H1 (cell line): ENCODE measurements around the gene POP7. TPM values are rescaled to one million over a fixed set of nuclear protein-coding genes. Genes with fewer than 3 reads are reported as not detected.

Source experiments
- CHD7 ChIP-seq: fragments of 300-600 bp; sonication (generic); IDR thresholded peaks from 2 replicates; pipeline ENCODE4 v1.7.1; 2012; ENCODE audit warnings: low read length, moderate library complexity, mild to moderate bottlenecking, inconsistent platforms; ENCODE audit not compliant: insufficient replicate concordance
- CTCF ChIP-seq, 3 experiments: IDR thresholded peaks; 1 replicate in 2 of 3; 2 replicates in 1 of 3; pipeline versions ENCODE4 v1.5.1 to v1.6.1; 2011; ENCODE audit warnings: low read length in 3 of 3, mild to moderate bottlenecking in 3 of 3, inconsistent platforms in 2 of 3, low read depth in 1 of 3, moderate library complexity in 1 of 3; ENCODE audit not compliant: insufficient read depth in 1 of 3; ENCODE audit errors: control extremely low read depth in 1 of 3
- GTF2F1 ChIP-seq: IDR thresholded peaks from 2 replicates; pipeline ENCODE4 v1.6.1; 2012; ENCODE audit warnings: low read depth, low read length, improper control_type of control experiment, borderline replicate concordance
- YY1 ChIP-seq: IDR thresholded peaks from 2 replicates; pipeline ENCODE4 v1.6.1; 2011; ENCODE audit warnings: low read depth, mild to moderate bottlenecking, low read length
- polyA plus RNA-seq, 7 experiments: library from polyadenylated mRNA; depleted of rRNA in 3 of 7; stranded (reverse) in 5 of 7; unstranded in 2 of 7; fragments of >200 nt in 5 of 7; fragments of 200-250 nt in 2 of 7; gene quantifications; 1 replicate in 5 of 7; 2 replicates in 1 of 7; 4 replicates in 1 of 7; pipeline versions ENCODE4 v1.2.1 to v1.2.3, GENCODE V29; 2011 to 2013; ENCODE audit warnings: missing spikeins in 2 of 7, mixed read lengths in 2 of 7
- total RNA-seq: library from RNA; stranded (reverse); fragmentation: NEBNext Ultra II Directional; extraction: Animal tissue kit (Norgen Biotek cat#: 25700); gene quantifications from 2 replicates; pipeline ENCODE4 v1.2.1, GENCODE V29; 2021

POP7 gene
- total and polyA plus RNA-seq, 2 of the 8 experiments (the other 6 are each of a cell fraction or from before 2014, with no cell fraction given), result 92.5 to 135 TPM

- TF ChIP-seq CTCF (IDR thresholded peaks at IDR 0.05; ENCODE audit: control extremely low read depth in 1 of 3, insufficient read depth in 1 of 3, low read depth in 1 of 3, low read length in 3 of 3), result no peak
- no peak for TF ChIP-seq CHD7
- no peak for TF ChIP-seq YY1
- no peak for TF ChIP-seq GTF2F1
These were observed 34.0 kb downstream of the POP7 start (continued) for GRCh38 chr7:100739934-100740333.
